IMR-90 (cell line): ENCODE results near the gene ZNF446. TPM values are rescaled to one million over a fixed set of nuclear protein-coding genes. Genes with fewer than 3 reads are reported as not detected.

Experiments
- ATAC-seq: fragments of 200-7000 bp; cut with Tn5 transposase; 2 replicates; pipeline ENCODE4 v1.9.1; 2020; ENCODE audit warnings: low read depth, mild to moderate bottlenecking, moderate library complexity
- BruUV-seq: library from RNA; stranded (reverse); fragments of 400-500 nt; replicated peaks from 2 replicates; lab custom pipeline; 2021; lab: Mats Ljungman, UMichigan
- CTCF ChIA-PET: fragments of 300-600 bp; formaldehyde crosslinking; extraction: SDS; loops from one replicate; lab custom pipeline; 2021; ENCODE audit warnings: antibody characterized with exemption; lab: Yijun Ruan, JAX
- POLR2A ChIA-PET: fragments of 300-600 bp; sonication (Branson Sonifier 250); formaldehyde crosslinking; loops from one replicate; lab custom pipeline; 2022; ENCODE audit warnings: antibody characterized with exemption; ENCODE audit not compliant: unreplicated experiment; lab: Charles Lee
- DNase-seq: peaks from one replicate; pipeline ENCODE4 v3.0.0; 2013
- H2AFZ ChIP-seq: replicated peaks from 2 replicates; pipeline ENCODE3; 2013; ENCODE audit warnings: low read length, mild to moderate bottlenecking; ENCODE audit not compliant: poor library complexity
- H2AK5ac ChIP-seq: 2 replicates; pipeline ENCODE4 v1.6.1; 2013; ENCODE audit warnings: low read depth, low read length, inconsistent platforms
- H2AK9ac ChIP-seq: replicated peaks from 2 replicates; pipeline ENCODE3; 2013; ENCODE audit warnings: mild to moderate bottlenecking, low read depth, low read length, moderate library complexity; ENCODE audit not compliant: poor library complexity
- H2BK120ac ChIP-seq: 2 replicates; pipeline ENCODE4 v1.6.1; 2013; ENCODE audit warnings: low read depth, low read length, inconsistent platforms
- H2BK15ac ChIP-seq: 3 replicates; pipeline ENCODE4 v1.6.1; 2013; ENCODE audit warnings: low read depth, low read length, inconsistent platforms
- H2BK20ac ChIP-seq: 2 replicates; pipeline ENCODE4 v1.6.1; 2013; ENCODE audit warnings: low read depth, mild to moderate bottlenecking, inconsistent platforms, low read length, moderate library complexity
- H2BK5ac ChIP-seq: 2 replicates; pipeline ENCODE4 v1.6.1; 2013; ENCODE audit warnings: mild to moderate bottlenecking, low read depth, low read length, inconsistent platforms; ENCODE audit not compliant: poor library complexity, severe bottlenecking
- H3K14ac ChIP-seq: replicated peaks from 2 replicates; pipeline ENCODE4 v1.6.1; 2013; ENCODE audit warnings: low read depth, low read length, inconsistent platforms
- H3K18ac ChIP-seq: 2 replicates; pipeline ENCODE4 v1.6.1; 2013; ENCODE audit warnings: low read depth, low read length, control low read depth
- H3K23ac ChIP-seq: 2 replicates; pipeline ENCODE4 v1.6.1; 2013; ENCODE audit warnings: low read depth, low read length, inconsistent platforms
- H3K27ac ChIP-seq: 2 replicates; pipeline ENCODE4 v1.5.1; 2013; ENCODE audit warnings: mild to moderate bottlenecking, control low read depth, low read length; ENCODE audit not compliant: insufficient read depth
- H3K27me3 ChIP-seq: 2 replicates; pipeline ENCODE4 v1.6.1; 2013; ENCODE audit warnings: low read length; ENCODE audit not compliant: control insufficient read depth, insufficient read depth
- H3K36me3 ChIP-seq: 2 replicates; pipeline ENCODE4 v1.6.1; 2013; ENCODE audit warnings: low read length, mixed read lengths; ENCODE audit not compliant: control insufficient read depth, insufficient read depth
- H3K4ac ChIP-seq: 2 replicates; pipeline ENCODE4 v1.6.1; 2013; ENCODE audit warnings: low read depth, low read length, inconsistent platforms
- H3K4me1 ChIP-seq: 2 replicates; pipeline ENCODE4 v1.6.1; 2013; ENCODE audit warnings: low read length, mixed read lengths; ENCODE audit not compliant: control insufficient read depth, insufficient read depth
- H3K4me2 ChIP-seq: 2 replicates; pipeline ENCODE4 v1.6.1; 2013; ENCODE audit warnings: low read depth, mild to moderate bottlenecking, control low read depth, low read length, moderate library complexity
- H3K4me3 ChIP-seq: 2 replicates; pipeline ENCODE4 v1.5.1; 2013; ENCODE audit warnings: low read depth, mild to moderate bottlenecking, control low read depth, low read length, moderate library complexity; ENCODE audit not compliant: insufficient read depth
- H3K56ac ChIP-seq: 2 replicates; pipeline ENCODE4 v1.6.1; 2013; ENCODE audit warnings: low read length, inconsistent platforms; ENCODE audit not compliant: insufficient read depth; ENCODE audit errors: extremely low read depth
- H3K79me1 ChIP-seq, 2 experiments: 2 replicates each; pipeline ENCODE4 v1.6.1; 2013; ENCODE audit warnings: low read length in 2 of 2, inconsistent platforms in 1 of 2, low read depth in 1 of 2
- H3K9ac ChIP-seq: 2 replicates; pipeline ENCODE4 v1.6.1; 2013; ENCODE audit warnings: low read depth, low read length, control low read depth
- H3K9me1 ChIP-seq: 2 replicates; pipeline ENCODE4 v1.6.1; 2013; ENCODE audit warnings: low read length, inconsistent platforms; ENCODE audit not compliant: insufficient read depth
- H3K9me3 ChIP-seq: 2 replicates; pipeline ENCODE4 v1.6.1; 2013; ENCODE audit warnings: low read length; ENCODE audit not compliant: control insufficient read depth, insufficient read depth
- H4K20me1 ChIP-seq: 2 replicates; pipeline ENCODE4 v1.6.1; 2013; ENCODE audit warnings: low read length, inconsistent platforms; ENCODE audit not compliant: insufficient read depth
- H4K5ac ChIP-seq: 2 replicates; pipeline ENCODE4 v1.6.1; 2013; ENCODE audit warnings: mild to moderate bottlenecking, low read depth, low read length, control low read depth
- H4K8ac ChIP-seq, 2 experiments: 2 replicates each; pipeline ENCODE4 v1.6.1; 2013; ENCODE audit warnings: low read depth in 2 of 2, low read length in 2 of 2, control low read depth in 1 of 2, inconsistent platforms in 1 of 2
- H4K91ac ChIP-seq: 2 replicates; pipeline ENCODE4 v1.6.1; 2013; ENCODE audit warnings: low read depth, low read length, inconsistent platforms; ENCODE audit not compliant: insufficient read depth
- BHLHE40 ChIP-seq: fragments of 150-350 bp; IDR thresholded peaks from 2 replicates; pipeline ENCODE4 v1.6.1; 2016; ENCODE audit warnings: mild to moderate bottlenecking, low read depth, low read length
- CHD1 ChIP-seq: IDR thresholded peaks from 2 replicates; pipeline ENCODE4 v1.6.1; 2012; ENCODE audit warnings: low read depth, low read length, improper control_type of control experiment
- FOS ChIP-seq: fragments of 150-350 bp; IDR thresholded peaks from 2 replicates; pipeline ENCODE4 v1.6.1; 2016; ENCODE audit warnings: low read depth, low read length
- MAFK ChIP-seq: IDR thresholded peaks from 2 replicates; pipeline ENCODE4 v1.6.1; 2012; ENCODE audit warnings: low read depth, low read length, improper control_type of control experiment
- MXI1 ChIP-seq: IDR thresholded peaks from 2 replicates; pipeline ENCODE4 v1.6.1; 2012; ENCODE audit warnings: low read depth, mild to moderate bottlenecking, low read length, moderate library complexity, borderline replicate concordance
- NFE2L2 ChIP-seq: fragments of 150-350 bp; IDR thresholded peaks from 2 replicates; pipeline ENCODE4 v1.6.1; 2016; ENCODE audit warnings: low read depth, mild to moderate bottlenecking, low read length
- POLR2A ChIP-seq: IDR thresholded peaks from 2 replicates; pipeline ENCODE4 v1.6.1; 2012; ENCODE audit warnings: mild to moderate bottlenecking, low read depth, low read length
- RAD21 ChIP-seq: IDR thresholded peaks from 2 replicates; pipeline ENCODE4 v1.6.1; 2012; ENCODE audit warnings: low read length, improper control_type of control experiment
- RCOR1 ChIP-seq: IDR thresholded peaks from 2 replicates; pipeline ENCODE4 v1.6.1; 2012; ENCODE audit warnings: mild to moderate bottlenecking, low read length, improper control_type of control experiment; ENCODE audit not compliant: insufficient replicate concordance
- SMC3 ChIP-seq: fragments of 150-350 bp; IDR thresholded peaks from 2 replicates; pipeline ENCODE4 v1.6.1; 2016; ENCODE audit warnings: low read depth, mild to moderate bottlenecking, antibody characterized with exemption, low read length, moderate library complexity
- WGBS, 2 experiments: methylation state at CpG; one replicate each; pipeline versions ENCODE4 v1.1.5 to v1.1.7; 2013; ENCODE audit warnings: missing lambda C conversion rate in 2 of 2; ENCODE audit not compliant: insufficient read length in 1 of 2; ENCODE audit errors: extremely low coverage in 2 of 2; 5-methylcytosine and 5-hydroxymethylcytosine counted together
- dilution Hi-C: fragments of 300-500 bp; cut with HindIII; formaldehyde crosslinking; loops from one replicate; pipeline ENCODE4 v1.14.3; 2018; ENCODE audit warnings: low sequenced_read_pairs; ENCODE audit not compliant: unreplicated experiment
- in situ Hi-C: fragments of 300-500 bp; cut with MboI; formaldehyde crosslinking; loops from 3 replicates; pipeline ENCODE4 v1.14.3; 2019; ENCODE audit warnings: low sequenced_read_pairs, inconsistent platforms, mixed read lengths
- intact Hi-C: fragments of 100-400 bp; cut with micrococcal nuclease; formaldehyde crosslinking; loops from 2 replicates; pipeline ENCODE4 v1.10.0; 2022
- polyA plus RNA-seq, 3 experiments: library from polyadenylated mRNA; depleted of rRNA; stranded (reverse); fragments of >200 nt; gene quantifications; 2 replicates each; pipeline ENCODE4 v1.2.3, GENCODE V29; 2012; ENCODE audit warnings: low replicate concordance in 1 of 3
- total RNA-seq: library from RNA; depleted of rRNA; stranded (reverse); fragments of >200 nt; gene quantifications from 2 replicates; pipeline ENCODE4 v1.2.3, GENCODE V29; 2012
- TF ChIP-seq, protein P1 (sequence below): fragments of 150-350 bp; IDR thresholded peaks from 2 replicates; pipeline ENCODE4 v1.6.1; 2017; ENCODE audit warnings: mild to moderate bottlenecking, antibody characterized with exemption, low read length, low read depth
- TF ChIP-seq, protein P2 (sequence below): conservative IDR thresholded peaks from 2 replicates; pipeline ENCODE4 v1.5.1; 2012; ENCODE audit warnings: mild to moderate bottlenecking, low read depth, low read length, improper control_type of control experiment

The ZNF446 gene
- total and polyA plus RNA-seq, 2 of the 4 experiments (the other 2 are of a cell fraction): 4.8 to 6.9 TPM

DNA sequence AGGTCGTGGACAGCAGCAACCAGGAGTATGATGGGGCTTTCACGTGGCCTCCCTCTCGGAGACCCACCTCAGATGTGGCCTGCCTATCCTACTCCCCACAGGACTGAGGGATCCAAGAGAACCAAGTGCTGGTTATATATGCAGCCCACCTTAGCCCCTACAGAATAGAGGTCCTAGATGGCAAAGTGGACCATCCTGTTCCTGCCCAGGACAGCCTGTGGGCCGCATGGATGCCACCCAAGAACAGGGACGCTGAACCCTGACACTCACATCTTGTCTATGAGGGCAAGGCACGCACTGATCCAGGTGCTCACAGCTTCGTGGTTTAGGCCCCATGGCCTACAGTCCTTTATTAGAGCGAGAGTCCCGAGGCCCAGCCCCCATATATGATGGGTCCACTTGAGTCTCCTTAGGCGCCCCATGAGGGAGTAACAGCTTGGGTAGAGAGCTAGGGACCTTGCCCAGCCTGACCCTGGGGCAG is 37.1 kb downstream of the ZNF446 start (continued):
- TF ChIP-seq MXI1 (no peak), BHLHE40 (no peak), SMC3 (no peak)

DNA sequence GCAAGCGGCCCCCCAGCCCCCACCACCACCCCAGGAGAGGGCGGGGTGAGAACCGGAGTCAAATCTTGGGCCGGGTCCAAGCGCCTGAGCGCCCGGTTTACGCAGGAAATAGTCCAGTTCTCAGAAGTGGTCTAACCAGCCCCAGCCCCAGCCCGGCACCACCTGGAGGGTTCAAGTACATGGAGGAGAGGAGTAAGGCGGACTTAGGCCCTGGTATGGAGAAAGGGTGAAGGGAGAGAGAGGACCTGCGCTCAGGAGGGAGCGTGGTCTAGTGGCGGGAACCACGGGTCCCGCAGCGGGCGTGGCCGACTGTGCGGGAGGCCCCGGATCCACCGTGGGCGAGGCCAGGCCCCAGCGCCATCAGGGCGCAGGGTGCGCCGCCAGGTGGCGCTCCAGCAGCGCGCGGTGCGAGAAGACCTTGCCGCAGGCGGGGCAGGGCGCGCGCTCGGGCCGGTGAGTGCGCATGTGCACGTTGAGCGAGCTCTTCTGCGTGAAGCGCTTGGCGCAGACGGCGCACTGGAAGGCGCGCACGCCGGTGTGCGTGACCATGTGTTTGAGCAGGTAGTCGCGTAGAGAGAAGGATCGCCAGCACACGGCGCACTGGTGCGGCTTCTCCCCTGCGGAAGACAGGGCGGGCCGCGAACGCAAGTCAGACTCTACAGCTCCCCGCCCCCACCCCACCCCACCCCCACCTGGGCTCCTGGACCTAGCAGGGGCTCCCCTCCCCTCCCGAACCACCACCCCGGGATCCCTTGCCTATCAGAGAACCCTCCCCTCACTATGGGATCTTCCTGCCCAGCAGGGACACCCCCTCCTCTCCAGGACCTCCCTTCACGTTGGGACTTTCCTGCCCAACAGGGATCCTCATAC is 37.8 kb downstream of the ZNF446 start:
- Histone ChIP-seq H3K4ac (0 out of 2 replicates have a peak overlapping the region, but pooled peaks have one; percentile 41), H4K8ac (peak overlapping the region; percentile 53 to 57; a peak in 3 of 4 replicates), H4K5ac (no peak overlapping the region), H3K36me3 (peaks cover 20% of the 10 kb centered on the region), H3K14ac (0 out of 2 replicates have a peak overlapping the region, but pooled peaks have one; percentile 3), H2BK120ac (no peak overlapping the region), H2BK15ac (no peak overlapping the region), H3K27ac (no peak overlapping the region), H2AFZ (peak overlapping the region; percentile 71), H4K91ac (no peak overlapping the region), H3K4me2 (peak overlapping the region; percentile 68), H4K20me1 (peaks cover 23% of the 10 kb centered on the region), H3K4me3 (peak overlapping the region; percentile 34; the same call in 1 of the 2 replicates), H2BK20ac (no peak overlapping the region), H3K9me3 (no peaks in the 10 kb centered on the region), H2AK9ac (peak overlapping the region; percentile 23), H3K79me1 (peaks cover 4 to 58% of the 10 kb centered on the region in 2 experiments; a peak in 3 of 4 replicates), H3K23ac (no peak overlapping the region), H3K18ac (no peak overlapping the region), H2BK5ac (no peak overlapping the region), H3K27me3 (no peaks in the 10 kb centered on the region), H3K9me1 (peaks cover 8% of the 10 kb centered on the region), H3K9ac (no peak overlapping the region), H3K4me1 (peaks cover 6% of the 10 kb centered on the region), H2AK5ac (peak overlapping the region; percentile 72), H3K56ac (no peak overlapping the region)
- dilution Hi-C loops (no loop called here), in situ Hi-C loops (no loop called here), intact Hi-C loops (no loop called here)
- POLR2A ChIA-PET: no interaction called here
- DNase-seq (peak; percentile 68), ATAC-seq (peak; percentile 75)
- WGBS, 2 experiments: 33% methylated on average over 30 of the region's 66 CpGs; no CpG with 5 or more reads in 1 of the 2 experiments
- BruUV-seq: no TSS peak
- CTCF ChIA-PET: no interaction called here
- TF ChIP-seq POLR2A: no peak
- no peak for TF ChIP-seq NFE2L2
- peak; percentile 63 for TF ChIP-seq RAD21
- TF ChIP-seq, protein P1, sequence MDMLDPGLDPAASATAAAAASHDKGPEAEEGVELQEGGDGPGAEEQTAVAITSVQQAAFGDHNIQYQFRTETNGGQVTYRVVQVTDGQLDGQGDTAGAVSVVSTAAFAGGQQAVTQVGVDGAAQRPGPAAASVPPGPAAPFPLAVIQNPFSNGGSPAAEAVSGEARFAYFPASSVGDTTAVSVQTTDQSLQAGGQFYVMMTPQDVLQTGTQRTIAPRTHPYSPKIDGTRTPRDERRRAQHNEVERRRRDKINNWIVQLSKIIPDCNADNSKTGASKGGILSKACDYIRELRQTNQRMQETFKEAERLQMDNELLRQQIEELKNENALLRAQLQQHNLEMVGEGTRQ: no peak
- no peak for TF ChIP-seq MAFK
- no peak for TF ChIP-seq CHD1
- no peak for TF ChIP-seq FOS
- 0 out of 2 replicates have a peak, but pooled peaks have one; percentile 45 for TF ChIP-seq MXI1
- no peak for TF ChIP-seq RCOR1
- TF ChIP-seq, protein P2, sequence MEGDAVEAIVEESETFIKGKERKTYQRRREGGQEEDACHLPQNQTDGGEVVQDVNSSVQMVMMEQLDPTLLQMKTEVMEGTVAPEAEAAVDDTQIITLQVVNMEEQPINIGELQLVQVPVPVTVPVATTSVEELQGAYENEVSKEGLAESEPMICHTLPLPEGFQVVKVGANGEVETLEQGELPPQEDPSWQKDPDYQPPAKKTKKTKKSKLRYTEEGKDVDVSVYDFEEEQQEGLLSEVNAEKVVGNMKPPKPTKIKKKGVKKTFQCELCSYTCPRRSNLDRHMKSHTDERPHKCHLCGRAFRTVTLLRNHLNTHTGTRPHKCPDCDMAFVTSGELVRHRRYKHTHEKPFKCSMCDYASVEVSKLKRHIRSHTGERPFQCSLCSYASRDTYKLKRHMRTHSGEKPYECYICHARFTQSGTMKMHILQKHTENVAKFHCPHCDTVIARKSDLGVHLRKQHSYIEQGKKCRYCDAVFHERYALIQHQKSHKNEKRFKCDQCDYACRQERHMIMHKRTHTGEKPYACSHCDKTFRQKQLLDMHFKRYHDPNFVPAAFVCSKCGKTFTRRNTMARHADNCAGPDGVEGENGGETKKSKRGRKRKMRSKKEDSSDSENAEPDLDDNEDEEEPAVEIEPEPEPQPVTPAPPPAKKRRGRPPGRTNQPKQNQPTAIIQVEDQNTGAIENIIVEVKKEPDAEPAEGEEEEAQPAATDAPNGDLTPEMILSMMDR: peak; percentile 77
